Ascending aorta (tissue), 2 donors: ENCODE measurements around the gene FAF2. TPM values are rescaled to one million over a fixed set of nuclear protein-coding genes. Genes with fewer than 3 reads are reported as not detected.
"Not testable (repeated sequence)": the region's sequence is repeated elsewhere in the genome, so short reads cannot be mapped to it uniquely, and the experiment has no call there.

ENCODE experiments used
- DNase-seq, 2 donors: peaks; one replicate each; pipeline ENCODE4 v3.0.0-alpha.2; 2019; ENCODE audit warnings: low spot score in 2 of 2
- H3K27ac ChIP-seq, 2 donors: fragments of 200-600 bp; sonication (generic); one replicate each; pipeline ENCODE4 v1.5.1; 2016 to 2017; ENCODE audit warnings: mild to moderate bottlenecking in 1 of 2
- H3K27me3 ChIP-seq: fragments of 200-600 bp; sonication (generic); one replicate; pipeline ENCODE4 v1.5.1; 2017
- H3K36me3 ChIP-seq, 2 donors: fragments of 200-600 bp; sonication (generic); one replicate each; pipeline ENCODE4 v1.5.1; 2016
- H3K4me1 ChIP-seq, 2 donors: fragments of 200-600 bp; sonication (generic); one replicate each; pipeline ENCODE4 v1.5.1; 2016 to 2017; ENCODE audit warnings: mild to moderate bottlenecking in 1 of 2
- H3K4me3 ChIP-seq, 2 donors: fragments of 200-600 bp; sonication (generic); one replicate each; pipeline ENCODE4 v1.5.1; 2016 to 2017; ENCODE audit warnings: mild to moderate bottlenecking in 1 of 2
- H3K9me3 ChIP-seq, 2 donors: fragments of 200-600 bp; sonication (generic); one replicate each; pipeline ENCODE4 v1.5.1; 2016
- intact Hi-C: fragments of 100-400 bp; cut with DNase I; formaldehyde crosslinking; loops from one replicate; pipeline ENCODE4 v1.15.1; 2023
- total RNA-seq: library from RNA; depleted of rRNA; stranded (reverse); fragments of >200 nt; gene quantifications from one replicate; pipeline ENCODE4 v1.1.0, GENCODE V29; 2016
- TF ChIP-seq, protein P1 (sequence below), 3 experiments: fragments of 200-600 bp in 2 of 3; fragments of 450-650 bp in 1 of 3; sonication (generic) in 2 of 3; IDR thresholded peaks; one replicate each; pipeline ENCODE4 v1.5.1; 2016 to 2019; ENCODE audit warnings: antibody characterized with exemption in 3 of 3, mild to moderate bottlenecking in 1 of 3, moderate library complexity in 1 of 3

The FAF2 gene
- total RNA-seq, 1 donor from 2014 or later, result 18.7 TPM

GRCh38 chr5:176481711-176482110 lies 33.5 kb downstream of the FAF2 start:
- DNase-seq, result no peak
- no peaks in the 10 kb centered on the region for H3K4me1 ChIP-seq
- H3K27ac ChIP-seq, result no peak overlapping the region
- no peaks in the 10 kb centered on the region for H3K27me3 ChIP-seq
- peaks cover 12 to 23% of the 10 kb centered on the region in 2 donors for H3K36me3 ChIP-seq
- TF ChIP-seq, protein P1, sequence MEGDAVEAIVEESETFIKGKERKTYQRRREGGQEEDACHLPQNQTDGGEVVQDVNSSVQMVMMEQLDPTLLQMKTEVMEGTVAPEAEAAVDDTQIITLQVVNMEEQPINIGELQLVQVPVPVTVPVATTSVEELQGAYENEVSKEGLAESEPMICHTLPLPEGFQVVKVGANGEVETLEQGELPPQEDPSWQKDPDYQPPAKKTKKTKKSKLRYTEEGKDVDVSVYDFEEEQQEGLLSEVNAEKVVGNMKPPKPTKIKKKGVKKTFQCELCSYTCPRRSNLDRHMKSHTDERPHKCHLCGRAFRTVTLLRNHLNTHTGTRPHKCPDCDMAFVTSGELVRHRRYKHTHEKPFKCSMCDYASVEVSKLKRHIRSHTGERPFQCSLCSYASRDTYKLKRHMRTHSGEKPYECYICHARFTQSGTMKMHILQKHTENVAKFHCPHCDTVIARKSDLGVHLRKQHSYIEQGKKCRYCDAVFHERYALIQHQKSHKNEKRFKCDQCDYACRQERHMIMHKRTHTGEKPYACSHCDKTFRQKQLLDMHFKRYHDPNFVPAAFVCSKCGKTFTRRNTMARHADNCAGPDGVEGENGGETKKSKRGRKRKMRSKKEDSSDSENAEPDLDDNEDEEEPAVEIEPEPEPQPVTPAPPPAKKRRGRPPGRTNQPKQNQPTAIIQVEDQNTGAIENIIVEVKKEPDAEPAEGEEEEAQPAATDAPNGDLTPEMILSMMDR (IDR thresholded peaks at IDR 0.05), result no peak
- H3K9me3 ChIP-seq, result no peaks in the 10 kb centered on the region
- H3K4me3 ChIP-seq, result no peak overlapping the region
- intact Hi-C loops, result no loop called here

DNA sequence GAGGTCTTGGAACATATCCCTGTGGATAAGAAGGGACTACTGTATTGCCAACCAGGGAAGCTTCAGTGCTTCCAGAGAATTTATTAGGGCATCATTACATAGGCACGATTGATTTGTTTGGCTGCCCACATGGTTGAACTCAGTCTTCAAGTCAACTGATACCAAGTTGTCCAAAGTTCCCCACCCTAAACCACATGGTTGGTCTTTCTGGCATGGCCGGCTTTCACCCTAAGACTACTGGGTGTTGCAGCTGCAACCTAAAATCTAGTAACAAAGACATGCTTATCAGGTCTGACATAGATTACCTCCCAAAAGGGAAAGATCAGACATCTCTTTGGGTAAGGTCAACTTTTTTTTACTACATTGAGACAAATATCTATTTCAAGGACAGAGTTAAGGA lies 37.0 kb downstream of the FAF2 start:
- H3K4me1 ChIP-seq, result no peaks in the 10 kb centered on the region
- peaks cover 31 to 51% of the 10 kb centered on the region in 2 donors for H3K36me3 ChIP-seq
- H3K27ac ChIP-seq, result no peak overlapping the region
- H3K4me3 ChIP-seq, result no peak overlapping the region
- intact Hi-C loops, result no loop called here
- no peaks in the 10 kb centered on the region for H3K27me3 ChIP-seq
- TF ChIP-seq, protein P1 (IDR thresholded peaks at IDR 0.05), result no peak
- DNase-seq, result no peak
- H3K9me3 ChIP-seq, result no peaks in the 10 kb centered on the region

DNA sequence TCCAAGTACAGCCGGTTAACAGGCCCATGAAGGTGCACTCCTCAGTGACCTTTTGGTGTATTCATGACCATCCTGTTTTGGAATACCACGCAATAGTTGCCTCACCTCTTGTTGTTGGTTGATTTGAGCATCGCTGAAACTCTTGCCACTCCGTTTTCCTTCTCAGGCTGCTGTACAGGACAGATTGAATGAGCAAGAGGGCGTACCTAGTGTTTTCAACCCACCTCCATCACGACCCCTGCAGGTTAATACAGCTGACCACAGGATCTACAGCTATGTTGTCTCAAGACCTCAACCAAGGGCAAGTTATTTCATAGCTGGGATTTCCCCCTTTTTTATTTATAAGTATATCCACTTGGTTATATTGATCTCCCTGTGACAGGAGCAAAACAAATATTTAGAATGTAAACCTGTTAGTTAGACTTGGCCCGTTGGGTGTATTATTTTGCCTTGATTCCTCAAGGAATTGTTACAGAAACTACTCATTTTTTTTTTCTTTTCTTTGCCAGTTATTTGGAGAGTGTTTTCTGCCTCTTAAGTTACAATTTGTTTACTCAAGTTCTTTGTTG lies 38.1 kb downstream of the FAF2 start:
- DNase-seq, result no peak
- intact Hi-C loops, result no loop called here
- Histone ChIP-seq H3K4me1 (no peaks in the 10 kb centered on the region), H3K36me3 (peaks cover 32 to 53% of the 10 kb centered on the region in 2 donors), H3K27ac (no peak overlapping the region), H3K4me3 (no peak overlapping the region), H3K27me3 (no peaks in the 10 kb centered on the region), H3K9me3 (no peaks in the 10 kb centered on the region)
- TF ChIP-seq, protein P1 (IDR thresholded peaks at IDR 0.05), result no peak

GRCh38 chr5:176487160-176487559 lies 39.0 kb downstream of the FAF2 start:
- H3K27ac ChIP-seq, DNase-seq, H3K4me3 ChIP-seq, H3K4me1 ChIP-seq, intact Hi-C loops, H3K27me3 ChIP-seq, H3K9me3 ChIP-seq: not testable (repeated sequence)
- H3K36me3 ChIP-seq, result peaks cover 36 to 61% of the 10 kb centered on the region in 2 donors

DNA sequence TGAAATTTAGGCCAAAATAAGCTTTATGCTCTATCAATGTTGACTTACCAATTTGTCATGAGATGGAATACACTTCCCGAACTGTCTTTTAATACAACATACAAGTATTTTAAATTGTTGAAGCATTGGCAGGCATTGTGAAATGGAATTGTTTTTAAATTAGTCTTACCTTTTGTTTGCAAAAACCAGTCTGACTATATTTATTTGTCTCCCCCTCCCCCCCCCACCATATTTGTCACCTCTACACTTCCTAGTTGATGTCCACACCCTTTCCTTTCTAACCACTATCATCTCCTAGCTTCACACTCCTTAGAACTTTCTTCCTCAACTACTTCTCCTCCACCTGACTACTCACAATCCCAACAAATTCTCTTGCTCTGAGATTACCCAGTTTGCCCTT lies 40.9 kb downstream of the FAF2 start:
- DNase-seq, result no peak
- TF ChIP-seq, protein P1 (IDR thresholded peaks at IDR 0.05), result no peak
- no peak overlapping the region for H3K4me3 ChIP-seq
- H3K9me3 ChIP-seq, result no peaks in the 10 kb centered on the region
- H3K4me1 ChIP-seq, result no peaks in the 10 kb centered on the region
- H3K27ac ChIP-seq, result no peak overlapping the region
- no peaks in the 10 kb centered on the region for H3K27me3 ChIP-seq
- H3K36me3 ChIP-seq, result peaks cover 53 to 80% of the 10 kb centered on the region in 2 donors
- intact Hi-C loops, result no loop called here

GRCh38 chr5:176490301-176490700 lies 42.1 kb downstream of the FAF2 start:
- Histone ChIP-seq H3K27ac (no peak overlapping the region), H3K4me1 (no peaks in the 10 kb centered on the region), H3K9me3 (no peaks in the 10 kb centered on the region), H3K4me3 (no peak overlapping the region), H3K36me3 (peaks cover 60 to 92% of the 10 kb centered on the region in 2 donors), H3K27me3 (no peaks in the 10 kb centered on the region)
- TF ChIP-seq, protein P1 (IDR thresholded peaks at IDR 0.05), result no peak
- intact Hi-C loops, result no loop called here
- DNase-seq, result no peak
